ENCODE results near the gene CYP3A4. TPM values are rescaled to one million over a fixed set of nuclear protein-coding genes. Genes with fewer than 3 reads are reported as not detected.
"Not testable (repeated sequence)": the region's sequence is repeated elsewhere in the genome, so short reads cannot be mapped to it uniquely, and the experiment has no call there.

CYP3A4 gene
- total RNA-seq, 1 donor from 2014 or later, result 0.70 TPM

- no peak for ATAC-seq (ENCODE audit: poor library complexity)
- intact Hi-C loops (cut with DNase I), result no loop called here
- DNase-seq, result no peak
Measured at GRCh38 chr7:99794585-99795502, 10.9 kb upstream of the CYP3A4 start.

- ATAC-seq (ENCODE audit: poor library complexity), result no peak
- DNase-seq, result no peak
- intact Hi-C loops (cut with DNase I), result no loop called here
Measured at GRCh38 chr7:99793443-99793842, 9.5 kb upstream of the CYP3A4 start.

GRCh38 chr7:99792967-99793366 lies 9.0 kb upstream of the CYP3A4 start:
- ATAC-seq (ENCODE audit: poor library complexity) (no peak), DNase-seq (no peak)
- intact Hi-C loops (cut with DNase I), result no loop called here

GRCh38 chr7:99791667-99792369 lies 7.8 kb upstream of the CYP3A4 start:
- ATAC-seq (ENCODE audit: poor library complexity) (no peak), DNase-seq (no peak)
- intact Hi-C loops (cut with DNase I), result no loop called here

- intact Hi-C loops (cut with DNase I), result no loop called here
- no peak for ATAC-seq (ENCODE audit: poor library complexity)
Measured at GRCh38 chr7:99791021-99791420, 7.0 kb upstream of the CYP3A4 start.

GRCh38 chr7:99790407-99790806 lies 6.4 kb upstream of the CYP3A4 start:
- ATAC-seq (ENCODE audit: poor library complexity), result no peak
- intact Hi-C loops (cut with DNase I), result no loop called here
- no peak for DNase-seq

More at GRCh38 chr7:99791021-99791420, 7.0 kb upstream of the CYP3A4 start:
- DNase-seq, result no peak

GRCh38 chr7:99789441-99790070 lies 5.6 kb upstream of the CYP3A4 start:
- DNase-seq, result no peak
- intact Hi-C loops (cut with DNase I), result no loop called here
- no peak for ATAC-seq (ENCODE audit: poor library complexity)

- intact Hi-C loops (cut with DNase I), result no loop called here
- ATAC-seq (ENCODE audit: poor library complexity) (no peak), DNase-seq (no peak)
Measured at GRCh38 chr7:99788554-99788953, 4.6 kb upstream of the CYP3A4 start.

- intact Hi-C loops (cut with DNase I), result no loop called here
- no peak for DNase-seq
- ATAC-seq (ENCODE audit: poor library complexity), result no peak
Measured at GRCh38 chr7:99786726-99787335, 2.8 kb upstream of the CYP3A4 start.

- intact Hi-C loops (cut with DNase I); ATAC-seq (ENCODE audit: poor library complexity); DNase-seq: not testable (repeated sequence)
Measured at GRCh38 chr7:99785654-99786053, 1.7 kb upstream of the CYP3A4 start.

GRCh38 chr7:99782012-99782953 lies 1.7 kb downstream of the CYP3A4 start:
- intact Hi-C loops (cut with DNase I), result no loop called here

GRCh38 chr7:99780588-99780987 lies 3.4 kb downstream of the CYP3A4 start:
- ATAC-seq (ENCODE audit: poor library complexity) (no peak), DNase-seq (no peak)
- intact Hi-C loops (cut with DNase I), result no loop called here

More at GRCh38 chr7:99782012-99782953, 1.7 kb downstream of the CYP3A4 start:
- ATAC-seq (ENCODE audit: poor library complexity) (no peak), DNase-seq (no peak)

- ATAC-seq (ENCODE audit: poor library complexity), result no peak
- intact Hi-C loops (cut with DNase I), result no loop called here
- DNase-seq, result no peak
Measured at GRCh38 chr7:99779949-99780348, 4.0 kb downstream of the CYP3A4 start.

- ATAC-seq (ENCODE audit: poor library complexity) (no peak), DNase-seq (no peak)
- intact Hi-C loops (cut with DNase I), result no loop called here
Measured at GRCh38 chr7:99778880-99779279, 5.1 kb downstream of the CYP3A4 start.

- intact Hi-C loops (cut with DNase I); DNase-seq; ATAC-seq (ENCODE audit: poor library complexity): not testable (repeated sequence)
Measured at GRCh38 chr7:99773395-99773794, 10.6 kb downstream of the CYP3A4 start.

GRCh38 chr7:99772565-99772964 lies 11.4 kb downstream of the CYP3A4 start:
- DNase-seq (no peak), ATAC-seq (ENCODE audit: poor library complexity) (no peak)
- intact Hi-C loops (cut with DNase I), result no loop called here

- DNase-seq; intact Hi-C loops (cut with DNase I); ATAC-seq (ENCODE audit: poor library complexity): not testable (repeated sequence)
Measured at GRCh38 chr7:99769494-99769893, 14.5 kb downstream of the CYP3A4 start.

GRCh38 chr7:99768471-99768870 lies 15.5 kb downstream of the CYP3A4 start:
- ATAC-seq (ENCODE audit: poor library complexity) (no peak), DNase-seq (no peak)
- intact Hi-C loops (cut with DNase I), result no loop called here
